HUES48 (cell line): ENCODE measurements around the gene TBC1D20.
"Not testable (repeated sequence)": the region's sequence is repeated elsewhere in the genome, so short reads cannot be mapped to it uniquely, and the experiment has no call there.

Source experiments
- H3K27ac ChIP-seq: one replicate; pipeline ENCODE4 v1.7.0; 2013; ENCODE audit warnings: low read depth, low read length, inconsistent platforms
- H3K27me3 ChIP-seq: 2 replicates; pipeline ENCODE4 v1.6.1; 2013; ENCODE audit warnings: mild to moderate bottlenecking, low read length; ENCODE audit not compliant: control insufficient read depth, insufficient read depth
- H3K36me3 ChIP-seq: 2 replicates; pipeline ENCODE4 v1.6.1; 2013; ENCODE audit warnings: low read length; ENCODE audit not compliant: control insufficient read depth, insufficient read depth
- H3K4me1 ChIP-seq: 2 replicates; pipeline ENCODE4 v1.6.1; 2013; ENCODE audit warnings: mild to moderate bottlenecking, low read length; ENCODE audit not compliant: control insufficient read depth, insufficient read depth
- H3K4me3 ChIP-seq: 2 replicates; pipeline ENCODE4 v1.5.1; 2013; ENCODE audit warnings: mild to moderate bottlenecking, low read depth, low read length
- H3K9ac ChIP-seq: 2 replicates; pipeline ENCODE4 v1.6.1; 2013; ENCODE audit warnings: mild to moderate bottlenecking, low read depth, low read length, moderate library complexity
- H3K9me3 ChIP-seq: 2 replicates; pipeline ENCODE4 v1.6.1; 2013; ENCODE audit warnings: low read length; ENCODE audit not compliant: control insufficient read depth, insufficient read depth

TBC1D20 gene

GRCh38 chr20:492159-492558 is 29.8 kb upstream of the TBC1D20 start:
- Histone ChIP-seq H3K27ac (no peak overlapping the region), H3K27me3 (no peaks in the 10 kb centered on the region), H3K4me3 (no peak overlapping the region), H3K36me3 (peaks cover 96% of the 10 kb centered on the region), H3K9ac (no peak overlapping the region), H3K9me3 (no peaks in the 10 kb centered on the region), H3K4me1 (peaks cover 5% of the 10 kb centered on the region; the same call in 1 of the 2 replicates)

GRCh38 chr20:487655-488054 is 25.3 kb upstream of the TBC1D20 start:
- no peaks in the 10 kb centered on the region for H3K9me3 ChIP-seq
- H3K36me3 ChIP-seq = peaks cover 96% of the 10 kb centered on the region
- H3K9ac ChIP-seq = no peak overlapping the region
- no peaks in the 10 kb centered on the region for H3K27me3 ChIP-seq
- no peak overlapping the region for H3K27ac ChIP-seq
- no peak overlapping the region for H3K4me3 ChIP-seq
- H3K4me1 ChIP-seq = no peaks in the 10 kb centered on the region

DNA sequence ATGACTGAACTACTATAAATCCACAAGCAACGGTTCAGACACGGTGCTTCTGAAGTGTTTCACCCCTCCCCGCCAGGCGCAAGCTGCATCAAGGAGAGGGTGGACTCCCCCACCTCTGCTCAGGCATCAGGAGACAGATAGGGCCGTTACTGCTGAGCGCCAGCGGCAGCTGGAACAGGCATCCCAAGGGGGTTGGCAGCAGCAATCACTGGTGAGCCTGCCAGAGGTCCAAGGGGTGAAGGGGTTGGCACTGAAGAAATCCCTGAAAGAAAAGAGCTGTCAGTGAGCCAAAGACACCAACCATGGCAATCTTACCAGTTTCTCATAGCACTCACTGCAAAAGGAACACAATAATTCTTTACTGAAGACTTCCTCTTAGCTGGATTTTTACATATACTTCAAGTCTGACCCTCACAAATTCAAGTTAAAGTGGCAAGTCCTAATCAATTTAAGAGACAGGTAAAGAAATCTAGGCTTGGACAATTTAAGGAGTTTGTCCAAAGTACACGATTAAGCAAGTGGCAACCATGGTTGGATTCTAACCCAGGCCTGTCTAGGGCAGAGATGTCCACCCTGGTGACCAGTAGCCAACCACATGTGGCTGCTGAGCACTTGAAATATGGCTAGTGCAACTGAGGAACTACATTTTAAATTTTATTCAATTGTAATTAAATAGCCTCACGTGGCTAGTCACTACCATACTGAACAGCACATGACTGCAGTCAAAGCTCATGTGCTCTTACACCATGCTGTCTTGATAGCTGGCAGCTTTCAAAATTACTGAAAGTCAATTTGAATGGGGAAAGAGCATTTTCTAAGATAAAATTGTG is 21.7 kb upstream of the TBC1D20 start:
- Histone ChIP-seq H3K27me3 (no peaks in the 10 kb centered on the region), H3K36me3 (peaks cover 94% of the 10 kb centered on the region)

DNA sequence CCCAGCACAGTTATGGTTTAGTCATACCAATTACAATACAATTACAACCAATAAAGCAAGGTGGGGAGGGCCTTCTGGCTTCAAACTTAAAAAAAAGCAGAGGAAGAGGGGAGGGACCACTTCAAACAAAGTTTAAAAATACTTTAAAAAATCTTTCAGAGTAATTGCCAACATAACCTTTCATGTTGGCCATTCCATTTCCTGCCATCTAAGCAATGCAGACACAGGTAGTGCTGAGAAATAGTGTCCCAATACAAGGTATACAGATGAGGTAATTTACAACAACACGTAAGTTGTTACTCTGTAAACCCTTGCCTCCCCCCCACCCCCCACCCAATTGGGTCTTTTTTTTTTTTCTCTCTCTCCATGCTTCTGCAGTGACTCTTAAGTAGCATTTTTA is 18.8 kb upstream of the TBC1D20 start:
- Histone ChIP-seq H3K9me3 (no peaks in the 10 kb centered on the region), H3K9ac (no peak overlapping the region), H3K27me3 (no peaks in the 10 kb centered on the region), H3K4me3 (no peak overlapping the region), H3K27ac (no peak overlapping the region), H3K4me1 (no peaks in the 10 kb centered on the region), H3K36me3 (peaks cover 86% of the 10 kb centered on the region)

More for the DNA sequence above, 21.7 kb upstream of the TBC1D20 start:
- Histone ChIP-seq H3K9ac (no peak overlapping the region), H3K9me3 (no peaks in the 10 kb centered on the region), H3K27ac (no peak overlapping the region), H3K4me1 (no peaks in the 10 kb centered on the region), H3K4me3 (no peak overlapping the region)

DNA sequence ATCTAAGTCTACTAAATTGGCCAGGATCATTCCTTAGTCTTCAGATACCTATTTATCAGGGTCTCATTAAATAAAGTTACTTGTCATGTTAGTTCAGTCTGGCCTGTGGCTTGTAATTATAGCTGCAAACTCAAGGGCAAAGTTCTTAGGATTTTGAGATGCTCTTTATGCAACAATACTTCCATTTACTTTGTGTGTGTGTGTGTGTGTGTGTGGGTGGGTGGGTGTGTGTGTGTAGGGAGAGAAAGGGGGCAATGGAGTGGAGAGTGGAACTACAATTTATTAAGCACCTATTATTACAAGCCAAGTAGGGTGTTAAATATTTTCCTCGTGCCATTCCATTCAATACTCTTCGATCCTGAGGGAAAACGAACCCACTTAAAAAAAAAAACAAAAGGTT is 17.7 kb upstream of the TBC1D20 start:
- Histone ChIP-seq H3K27me3 (no peaks in the 10 kb centered on the region), H3K9ac (no peak overlapping the region), H3K4me1 (no peaks in the 10 kb centered on the region), H3K27ac (no peak overlapping the region), H3K9me3 (no peaks in the 10 kb centered on the region), H3K36me3 (peaks cover 79% of the 10 kb centered on the region), H3K4me3 (no peak overlapping the region)

GRCh38 chr20:479487-479886 is 17.2 kb upstream of the TBC1D20 start:
- no peaks in the 10 kb centered on the region for H3K4me1 ChIP-seq
- H3K9me3 ChIP-seq = no peaks in the 10 kb centered on the region
- H3K36me3 ChIP-seq = peaks cover 76% of the 10 kb centered on the region
- H3K9ac ChIP-seq = no peak overlapping the region
- H3K27ac ChIP-seq = no peak overlapping the region
- no peak overlapping the region for H3K4me3 ChIP-seq
- H3K27me3 ChIP-seq = no peaks in the 10 kb centered on the region

DNA sequence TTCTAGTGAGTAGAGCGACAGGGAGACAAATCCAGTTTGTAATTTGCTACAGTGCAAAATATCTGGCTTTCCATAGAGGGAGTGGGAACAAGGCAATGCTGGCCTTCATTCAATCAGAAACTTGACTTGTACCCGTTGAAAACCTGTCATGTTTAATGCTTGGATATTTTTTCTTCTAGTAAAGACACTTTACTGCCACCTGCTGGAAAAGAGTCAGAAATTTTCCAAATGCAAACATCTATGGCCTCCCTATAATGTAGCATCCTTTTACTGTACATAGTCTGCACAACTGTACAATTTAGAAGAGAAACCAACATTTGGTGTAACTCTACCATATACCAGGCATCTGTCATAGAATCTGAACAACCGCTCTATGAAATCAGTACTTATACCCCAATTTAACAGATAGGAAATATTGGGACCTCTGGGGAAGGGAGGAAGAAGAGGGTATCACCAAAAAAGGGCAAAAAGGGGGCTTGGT is 16.7 kb upstream of the TBC1D20 start:
- Histone ChIP-seq H3K9ac (no peak overlapping the region), H3K36me3 (peaks cover 71% of the 10 kb centered on the region), H3K4me3 (no peak overlapping the region), H3K4me1 (no peaks in the 10 kb centered on the region), H3K27ac (no peak overlapping the region), H3K9me3 (no peaks in the 10 kb centered on the region), H3K27me3 (no peaks in the 10 kb centered on the region)

DNA sequence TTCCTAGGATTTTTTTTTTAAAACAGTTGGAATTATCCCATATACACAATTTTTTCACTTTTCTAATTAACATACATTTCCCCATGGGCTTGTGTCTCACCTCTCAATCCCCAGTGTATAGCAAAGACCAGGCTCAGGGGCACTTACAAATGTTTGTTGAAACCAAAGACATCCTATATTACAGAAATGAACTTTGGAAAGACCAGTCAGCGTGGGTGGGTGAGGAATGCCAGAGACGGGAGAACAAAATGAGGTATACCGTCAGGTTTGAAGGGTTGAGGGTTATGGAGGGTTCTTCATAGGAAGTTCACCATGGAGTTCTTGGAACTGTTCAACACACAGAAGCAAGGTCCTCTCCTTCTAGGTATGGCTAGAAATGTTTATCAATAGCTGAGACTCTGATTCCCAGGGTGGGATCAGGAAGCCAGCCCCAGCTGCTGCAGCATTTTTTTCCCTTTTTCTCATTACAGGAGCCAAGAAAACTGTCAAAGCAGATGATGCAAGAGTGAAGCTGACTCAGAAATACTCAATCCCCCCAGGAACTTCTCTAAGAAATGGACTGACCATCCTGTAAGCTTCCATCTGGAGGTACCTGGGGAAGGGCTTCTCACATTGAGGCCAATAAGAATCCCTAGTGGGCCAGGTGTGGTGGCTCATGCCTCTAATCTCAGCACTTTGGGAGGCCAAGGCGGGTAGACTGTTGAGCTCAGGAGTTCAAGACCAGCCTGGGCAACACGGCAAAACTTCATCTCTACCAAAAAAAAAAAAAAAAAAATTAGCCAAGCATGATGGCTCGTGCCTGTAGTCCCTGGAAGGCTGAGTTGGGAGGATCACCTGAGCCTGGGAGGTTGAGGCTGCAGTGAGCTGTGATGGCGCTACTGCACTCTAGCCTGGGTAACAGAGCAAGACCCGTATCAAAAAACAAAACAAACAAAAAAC is 15.9 kb upstream of the TBC1D20 start:
- Histone ChIP-seq H3K4me1 (no peaks in the 10 kb centered on the region), H3K9me3 (peaks cover 3% of the 10 kb centered on the region; the same call in 1 of the 2 replicates), H3K4me3 (no peak overlapping the region), H3K9ac (no peak overlapping the region), H3K27ac (no peak overlapping the region), H3K27me3 (no peaks in the 10 kb centered on the region), H3K36me3 (peaks cover 69% of the 10 kb centered on the region)

DNA sequence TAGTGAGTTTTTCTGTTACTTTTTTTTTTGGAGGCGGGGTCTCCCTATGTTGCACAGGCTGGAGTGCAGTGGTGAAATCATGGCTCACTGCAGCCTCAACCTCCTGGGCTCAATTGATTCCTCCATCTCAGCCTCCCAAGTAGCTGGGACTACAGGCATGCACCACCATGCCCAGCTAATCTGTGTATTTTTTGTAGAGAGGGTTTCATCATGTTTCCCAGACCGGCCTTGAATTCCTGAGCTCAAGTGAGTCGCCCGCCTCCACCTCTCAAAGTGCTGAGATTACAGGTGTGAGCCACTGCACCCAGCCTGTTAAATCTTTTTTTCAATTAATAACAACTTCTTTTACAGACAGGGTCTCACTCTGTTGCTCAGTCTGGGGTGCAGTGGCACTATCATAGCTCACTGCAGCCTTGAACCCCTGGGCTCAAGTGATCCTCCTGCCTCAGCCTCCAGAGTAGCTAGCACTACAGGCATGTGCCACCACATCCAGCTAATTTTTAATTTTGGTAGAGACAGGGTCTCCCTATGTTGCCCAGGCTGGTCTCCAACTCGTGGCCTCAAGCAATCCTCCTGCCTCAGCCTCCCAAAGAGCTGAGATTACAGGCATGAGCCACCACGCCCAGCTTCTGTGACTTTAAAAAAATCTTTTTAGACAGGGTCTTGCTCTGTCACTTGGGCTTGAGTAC is 14.4 kb upstream of the TBC1D20 start:
- peaks cover 55% of the 10 kb centered on the region for H3K36me3 ChIP-seq
- not testable (repeated sequence) for H3K9me3 ChIP-seq, H3K27ac ChIP-seq, H3K4me3 ChIP-seq, H3K9ac ChIP-seq, H3K4me1 ChIP-seq, H3K27me3 ChIP-seq

DNA sequence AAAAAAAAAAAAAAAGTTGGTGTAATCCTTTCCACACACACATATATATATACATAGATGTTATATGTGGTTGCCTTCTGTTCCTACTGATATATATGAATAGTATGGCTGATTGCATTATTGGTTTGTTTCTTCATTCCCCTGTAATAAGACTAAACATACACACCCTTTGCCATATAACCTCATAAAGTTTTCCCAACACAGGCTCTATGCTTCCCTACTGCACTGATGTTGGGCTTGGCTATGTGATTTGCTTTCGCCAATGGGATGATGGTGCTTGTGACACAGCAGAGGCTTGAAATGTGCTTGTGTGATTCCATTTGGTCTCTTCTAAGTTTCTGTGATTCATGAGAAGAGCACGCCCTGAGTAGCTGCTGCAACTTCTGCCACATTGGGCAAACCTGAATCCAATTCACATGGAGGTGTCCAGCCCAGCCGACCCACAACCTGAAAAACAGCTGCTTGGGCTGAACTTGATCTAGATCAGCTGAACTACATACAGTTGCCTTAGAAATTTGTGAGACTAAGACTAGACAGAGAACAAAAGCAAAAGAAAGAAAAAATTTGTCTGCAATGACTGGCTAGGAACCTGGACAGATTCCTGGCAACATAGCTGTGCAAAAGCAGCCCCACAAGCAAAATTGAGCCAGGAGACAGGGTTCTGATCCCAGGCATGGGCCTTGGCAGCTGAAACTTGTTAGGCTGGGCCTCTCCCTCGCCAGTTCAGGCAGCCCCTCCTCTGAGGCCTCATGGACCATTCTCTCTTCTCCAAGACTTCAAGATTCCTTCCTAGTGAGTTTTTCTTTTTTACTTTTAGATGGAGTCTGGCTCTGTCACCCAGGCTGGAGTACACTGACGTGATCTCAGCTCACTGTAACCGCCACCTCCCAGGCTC is 13.4 kb upstream of the TBC1D20 start:
- no peak overlapping the region for H3K9ac ChIP-seq
- no peak overlapping the region for H3K4me3 ChIP-seq
- H3K36me3 ChIP-seq = peaks cover 45% of the 10 kb centered on the region
- no peak overlapping the region for H3K27ac ChIP-seq
- H3K27me3 ChIP-seq = no peaks in the 10 kb centered on the region
- peaks cover 3% of the 10 kb centered on the region; the same call in 1 of the 2 replicates for H3K9me3 ChIP-seq
- H3K4me1 ChIP-seq = no peaks in the 10 kb centered on the region
